B cell (primary cell): ENCODE data around the gene NXNL1. TPM values are rescaled to one million over a fixed set of nuclear protein-coding genes. Genes with fewer than 3 reads are reported as not detected.

ENCODE experiments used
- ATAC-seq: fragments of 200-7000 bp; cut with Tn5 transposase; one replicate; pipeline ENCODE4 v1.10.0; 2021; ENCODE audit warnings: low read depth, mild to moderate bottlenecking, moderate number of reproducible peaks, moderate library complexity
- CTCF ChIA-PET: fragments of 350-600 bp; sonication (Branson Sonifier 250); formaldehyde crosslinking; loops from one replicate; lab custom pipeline; 2021; ENCODE audit warnings: antibody characterized with exemption, inconsistent platforms; lab: Charles Lee
- POLR2A ChIA-PET: fragments of 350-600 bp; sonication (Branson Sonifier 250); formaldehyde crosslinking; loops from one replicate; lab custom pipeline; 2021; ENCODE audit warnings: antibody characterized with exemption; lab: Charles Lee
- DNase-seq: peaks from one replicate; pipeline ENCODE4 v3.0.0; 2013
- H2AFZ ChIP-seq: 2 replicates; pipeline ENCODE4 v1.6.1; 2012; ENCODE audit warnings: mild to moderate bottlenecking, low read depth, low read length; ENCODE audit not compliant: insufficient read depth, poor library complexity, severe bottlenecking
- H3K27ac ChIP-seq, 2 donors: 1 replicate in 1 of 2; 2 replicates in 1 of 2; pipeline ENCODE4 v1.5.1; 2012 to 2013; ENCODE audit warnings: low read length in 2 of 2, mild to moderate bottlenecking in 2 of 2, moderate library complexity in 1 of 2
- H3K27me3 ChIP-seq, 4 experiments: fragments of 200-600 bp in 1 of 4; sonication (generic) in 1 of 4; replicated peaks in 1 of 4; 1 replicate in 2 of 4; 2 replicates in 2 of 4; pipeline versions ENCODE4 v1.6.1 to v1.7.0; 2013 to 2016; ENCODE audit warnings: low read length in 3 of 4, mild to moderate bottlenecking in 2 of 4, mixed read lengths in 1 of 4, moderate library complexity in 1 of 4; ENCODE audit not compliant: insufficient read depth in 4 of 4, control insufficient read depth in 3 of 4; ENCODE audit errors: control extremely low read depth in 1 of 4
- H3K36me3 ChIP-seq, 2 experiments: replicated peaks in 1 of 2; 1 replicate in 1 of 2; 2 replicates in 1 of 2; pipeline versions ENCODE4 v1.6.1 to v1.7.1; 2013; ENCODE audit warnings: low read length in 1 of 2; ENCODE audit not compliant: insufficient read depth in 2 of 2, control insufficient read depth in 1 of 2; ENCODE audit errors: control extremely low read depth in 1 of 2, extremely low read depth in 1 of 2
- H3K4me1 ChIP-seq, 2 donors: fragments of 200-600 bp in 1 of 2; sonication (generic) in 1 of 2; 1 replicate in 1 of 2; 2 replicates in 1 of 2; pipeline versions ENCODE4 v1.5.1 to v1.6.1; 2013 to 2017; ENCODE audit warnings: low read length in 2 of 2; ENCODE audit not compliant: control insufficient read depth in 2 of 2, insufficient read depth in 2 of 2
- H3K4me2 ChIP-seq: replicated peaks from 2 replicates; pipeline ENCODE3; 2012; ENCODE audit warnings: mild to moderate bottlenecking, low read depth, low read length; ENCODE audit not compliant: poor library complexity, severe bottlenecking
- H3K4me3 ChIP-seq, 5 experiments: fragments of 200-600 bp in 1 of 5; sonication (generic) in 1 of 5; 1 replicate in 3 of 5; 2 replicates in 2 of 5; pipeline versions ENCODE4 v1.5.1 to v1.7.0; 2011 to 2016; ENCODE audit warnings: low read length in 4 of 5, mild to moderate bottlenecking in 4 of 5, low read depth in 2 of 5, control low read depth in 1 of 5, moderate library complexity in 1 of 5; ENCODE audit not compliant: insufficient read depth in 1 of 5; ENCODE audit errors: control extremely low read depth in 1 of 5, extremely low read depth in 1 of 5
- H3K79me2 ChIP-seq: fragments of 200-600 bp; sonication (generic); one replicate; pipeline ENCODE4 v1.6.0; 2016; ENCODE audit warnings: low read length; ENCODE audit not compliant: control insufficient read depth, insufficient read depth
- H3K9ac ChIP-seq: fragments of 200-600 bp; sonication (generic); 2 replicates; pipeline ENCODE4 v1.6.1; 2017; ENCODE audit warnings: mild to moderate bottlenecking, low read length, moderate library complexity
- H3K9me3 ChIP-seq, 3 donors: one replicate each; pipeline versions ENCODE4 v1.6.1 to v1.7.1; 2013; ENCODE audit warnings: low read length in 2 of 3; ENCODE audit not compliant: control insufficient read depth in 2 of 3, insufficient read depth in 1 of 3; ENCODE audit errors: control extremely low read depth in 1 of 3
- H4K20me1 ChIP-seq: 2 replicates; pipeline ENCODE4 v1.6.0; 2012; ENCODE audit warnings: mild to moderate bottlenecking, low read length; ENCODE audit not compliant: insufficient read depth, control insufficient read depth, poor library complexity, severe bottlenecking
- H3K27ac Mint-ChIP-seq: one replicate; pipeline ENCODE4 v1.8.0; 2021; ENCODE audit warnings: mixed read lengths
- H3K27me3 Mint-ChIP-seq: one replicate; pipeline ENCODE4 v1.8.0; 2021; ENCODE audit warnings: mixed read lengths
- H3K4me1 Mint-ChIP-seq: one replicate; pipeline ENCODE4 v1.8.0; 2021; ENCODE audit warnings: mixed read lengths
- H3K4me3 Mint-ChIP-seq: one replicate; pipeline ENCODE4 v1.8.0; 2021; ENCODE audit warnings: mixed read lengths
- H3K9me3 Mint-ChIP-seq: one replicate; pipeline ENCODE4 v1.8.0; 2022; ENCODE audit warnings: mixed read lengths; ENCODE audit not compliant: insufficient read depth
- CTCF ChIP-seq: fragments of 200-600 bp; IDR thresholded peaks from one replicate; pipeline ENCODE4 v1.8.0; 2022; ENCODE audit warnings: antibody characterized with exemption, mild to moderate bottlenecking
- EZH2 ChIP-seq: IDR thresholded peaks from 2 replicates; pipeline ENCODE4 v1.6.1; 2012; ENCODE audit warnings: borderline replicate concordance, low read depth, mild to moderate bottlenecking, moderate library complexity, low read length; ENCODE audit not compliant: insufficient read depth, poor library complexity, severe bottlenecking
- WGBS: methylation state at CpG from one replicate; pipeline ENCODE4 v1.1.5; 2013; ENCODE audit warnings: missing lambda C conversion rate; ENCODE audit not compliant: insufficient coverage; 5-methylcytosine and 5-hydroxymethylcytosine counted together
- intact Hi-C: fragments of 100-400 bp; cut with micrococcal nuclease; formaldehyde crosslinking; loops from one replicate; pipeline ENCODE4 v1.10.0; 2022
- polyA plus RNA-seq: library from polyadenylated mRNA; depleted of rRNA; stranded (reverse); fragments of >200 nt; gene quantifications from 2 replicates; pipeline ENCODE4 v1.2.3, GENCODE V29; 2012
- total RNA-seq, 2 donors: library from RNA; stranded (reverse); fragments of 120-200 nt in 1 of 2; gene quantifications; 1 replicate in 1 of 2; 2 replicates in 1 of 2; pipeline versions ENCODE4 v1.2.3 to v1.2.4, GENCODE V29; 2013 to 2022

NXNL1 gene
- total and polyA plus RNA-seq, 2 donors (not counting 1 experiment from before 2014, with no cell fraction given): not detected

GRCh38 chr19:17436874-17437267, 23.9 kb downstream of the NXNL1 start:
- peaks cover 2% of the 10 kb centered on the region for H3K9me3 Mint-ChIP-seq
- ChIA-PET CTCF (interaction anchor here (1.0 kb wide), 1 partner anchor 10 kb away, joined by 3 read pairs; no protein-coding TSS in a partner anchor), POLR2A (no interaction called here)
- Histone ChIP-seq H2AFZ (no peak overlapping the region), H3K4me2 (no peak overlapping the region), H3K27ac (no peak overlapping the region), H4K20me1 (no peaks in the 10 kb centered on the region), H3K9ac (no peak overlapping the region), H3K79me2 (no peaks in the 10 kb centered on the region), H3K4me3 (no peak overlapping the region), H3K36me3 (no peaks in the 10 kb centered on the region), H3K9me3 (peaks cover 0 to 12% (median 1%) of the 10 kb centered on the region in 3 donors), H3K27me3 (no peaks in the 10 kb centered on the region), H3K4me1 (no peaks in the 10 kb centered on the region)
- intact Hi-C loops: no loop called here
- no peak for TF ChIP-seq CTCF
- TF ChIP-seq EZH2: no peak
- WGBS: 95% methylated on average over 4 of the region's 7 CpGs
- no peaks in the 10 kb centered on the region for H3K4me1 Mint-ChIP-seq
- ATAC-seq (no peak), DNase-seq (no peak)
- no peak overlapping the region for H3K4me3 Mint-ChIP-seq
- no peaks in the 10 kb centered on the region for H3K27me3 Mint-ChIP-seq
- H3K27ac Mint-ChIP-seq: no peak overlapping the region

GRCh38 chr19:17436094-17436873, 24.4 kb downstream of the NXNL1 start:
- no peaks in the 10 kb centered on the region for H4K20me1 ChIP-seq
- H3K9me3 ChIP-seq: peaks cover 0 to 10% (median under 1%) of the 10 kb centered on the region in 3 donors
- no peak overlapping the region for H3K4me3 ChIP-seq
- Mint-ChIP-seq H3K27me3 (no peaks in the 10 kb centered on the region), H3K4me1 (no peaks in the 10 kb centered on the region), H3K4me3 (no peak overlapping the region), H3K9me3 (no peaks in the 10 kb centered on the region), H3K27ac (no peak overlapping the region)
- no peak for ATAC-seq
- no peaks in the 10 kb centered on the region for H3K36me3 ChIP-seq
- H3K9ac ChIP-seq: no peak overlapping the region
- H3K27me3 ChIP-seq: no peaks in the 10 kb centered on the region
- no peaks in the 10 kb centered on the region for H3K4me1 ChIP-seq
- no peaks in the 10 kb centered on the region for H3K79me2 ChIP-seq
- ChIA-PET POLR2A (no interaction called here), CTCF (interaction anchor here (1.0 kb wide), 1 partner anchor 10 kb away, joined by 3 read pairs; no protein-coding TSS in a partner anchor)
- DNase-seq: no peak
- H3K4me2 ChIP-seq: no peak overlapping the region
- no peak overlapping the region for H2AFZ ChIP-seq
- WGBS: 98% methylated on average over 20 of the region's 25 CpGs
- TF ChIP-seq CTCF (no peak), EZH2 (no peak)
- intact Hi-C loops: no loop called here
- no peak overlapping the region for H3K27ac ChIP-seq
